M059J (cell line): ENCODE results near the gene LHFPL6. TPM values are rescaled to one million over a fixed set of nuclear protein-coding genes. Genes with fewer than 3 reads are reported as not detected.

Source experiments
- DNase-seq: peaks from one replicate; pipeline ENCODE4 v3.0.0-alpha.2; 2012; ENCODE audit warnings: low read depth
- total RNA-seq: library from RNA; depleted of rRNA; stranded (reverse); fragments of >200 nt; shearing (Covaris generic); gene quantifications from 2 replicates; pipeline ENCODE4 v1.2.3, GENCODE V29; 2014

The LHFPL6 gene
- total RNA-seq, 1 experiment from 2014 or later = 39.0 TPM

DNA sequence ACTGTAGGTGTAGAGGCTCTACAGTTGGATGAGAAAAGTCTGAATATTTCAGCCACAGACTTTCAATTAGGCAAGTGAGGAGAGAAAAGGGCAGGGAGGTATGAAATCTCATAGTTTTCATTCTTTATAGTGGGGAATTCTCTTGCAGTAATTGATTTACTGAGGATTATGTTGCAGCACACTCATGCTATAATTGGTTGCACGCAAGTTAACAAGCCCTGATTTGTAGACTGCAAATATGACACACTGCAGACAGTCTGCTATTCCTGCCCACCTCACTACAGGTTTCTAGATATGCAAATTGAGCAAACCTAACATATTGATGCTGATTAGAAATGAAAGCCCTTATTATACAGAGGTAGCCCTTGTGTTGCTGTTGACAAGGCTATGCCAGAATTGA lies 139.4 kb downstream of the LHFPL6 start:
- DNase-seq = no peak

DNA sequence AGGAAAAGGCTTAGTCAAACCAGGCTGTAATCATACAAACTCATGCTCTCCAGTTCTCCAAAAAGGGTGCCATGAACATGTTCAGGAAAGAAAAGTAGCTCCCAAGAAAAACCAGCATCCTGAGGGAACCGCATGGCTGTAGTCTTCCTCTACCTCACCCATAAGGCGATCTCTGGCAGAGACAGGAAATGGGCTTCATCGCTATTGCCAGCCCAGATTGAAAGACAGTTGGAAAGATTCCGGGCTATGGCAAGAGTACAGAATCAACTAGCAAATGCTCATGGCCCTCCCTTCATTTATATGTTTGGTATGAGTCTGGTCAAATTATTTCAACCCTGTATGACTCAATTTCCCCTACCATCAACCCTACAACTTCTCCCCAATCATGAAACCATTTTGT lies 140.1 kb downstream of the LHFPL6 start:
- no peak for DNase-seq

DNA sequence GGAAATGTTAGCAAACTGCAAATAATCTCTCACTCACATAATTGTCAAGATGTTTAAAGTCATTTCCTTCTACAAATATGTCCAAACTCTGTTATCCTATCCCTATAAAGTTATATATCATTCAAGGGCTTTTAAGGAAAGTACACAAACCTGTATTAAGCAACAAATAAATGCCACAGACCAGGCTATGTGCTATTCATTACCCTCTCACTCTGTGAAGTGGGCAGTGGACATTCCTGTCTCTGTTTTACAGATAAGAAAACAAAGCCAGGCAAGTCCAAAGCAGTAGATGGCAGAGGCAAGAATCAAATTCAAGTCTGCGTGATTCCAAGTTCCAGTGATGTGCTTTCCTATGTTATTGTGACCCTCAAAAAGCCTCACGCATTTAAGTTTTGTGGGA lies 140.6 kb downstream of the LHFPL6 start:
- DNase-seq = no peak

DNA sequence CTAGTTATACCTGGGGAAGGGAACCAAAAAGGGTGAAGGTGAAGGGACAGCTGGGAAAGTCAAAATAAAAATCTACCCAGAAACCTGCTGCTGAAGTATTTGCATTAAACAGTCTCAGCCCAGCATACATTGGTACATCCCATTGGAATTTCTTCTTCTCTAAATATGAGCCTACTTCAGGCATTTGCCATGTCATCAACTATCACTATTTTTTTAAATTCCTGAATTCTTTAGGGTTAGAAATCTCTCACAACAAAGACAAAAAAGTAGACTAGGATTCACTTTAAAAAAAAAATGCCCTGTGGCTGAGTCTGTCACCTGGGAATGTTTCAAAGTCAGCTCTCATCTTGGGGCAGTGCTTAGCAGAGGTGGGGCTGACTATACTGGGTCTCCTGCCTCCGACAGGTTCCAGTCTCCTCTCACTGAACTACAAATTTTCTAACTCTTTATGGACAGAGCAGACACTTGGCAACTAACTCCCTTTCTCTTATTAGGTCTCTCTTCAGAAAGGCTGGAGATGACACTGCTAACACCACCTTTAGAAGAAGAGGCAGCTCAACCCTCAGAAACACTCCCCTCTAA lies 141.2 kb downstream of the LHFPL6 start:
- DNase-seq = no peak

DNA sequence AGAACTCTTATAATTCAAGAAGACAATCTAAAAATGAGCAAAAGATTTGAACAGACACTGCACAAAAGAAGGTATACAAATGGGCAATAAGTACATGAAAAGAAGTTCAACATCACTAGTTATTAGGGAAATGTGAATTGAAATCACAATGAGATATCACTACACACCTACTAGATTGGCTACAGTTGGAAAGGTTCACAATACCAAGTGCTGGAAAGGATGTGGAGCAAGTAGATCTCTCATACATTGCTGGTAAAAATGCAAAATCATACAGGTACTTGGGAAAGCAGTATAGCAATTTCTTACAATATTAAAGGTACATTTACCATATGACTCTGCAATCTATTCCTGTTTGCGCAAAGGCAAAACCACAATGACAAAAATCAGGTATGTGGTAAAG lies 145.7 kb downstream of the LHFPL6 start:
- DNase-seq = no peak

DNA sequence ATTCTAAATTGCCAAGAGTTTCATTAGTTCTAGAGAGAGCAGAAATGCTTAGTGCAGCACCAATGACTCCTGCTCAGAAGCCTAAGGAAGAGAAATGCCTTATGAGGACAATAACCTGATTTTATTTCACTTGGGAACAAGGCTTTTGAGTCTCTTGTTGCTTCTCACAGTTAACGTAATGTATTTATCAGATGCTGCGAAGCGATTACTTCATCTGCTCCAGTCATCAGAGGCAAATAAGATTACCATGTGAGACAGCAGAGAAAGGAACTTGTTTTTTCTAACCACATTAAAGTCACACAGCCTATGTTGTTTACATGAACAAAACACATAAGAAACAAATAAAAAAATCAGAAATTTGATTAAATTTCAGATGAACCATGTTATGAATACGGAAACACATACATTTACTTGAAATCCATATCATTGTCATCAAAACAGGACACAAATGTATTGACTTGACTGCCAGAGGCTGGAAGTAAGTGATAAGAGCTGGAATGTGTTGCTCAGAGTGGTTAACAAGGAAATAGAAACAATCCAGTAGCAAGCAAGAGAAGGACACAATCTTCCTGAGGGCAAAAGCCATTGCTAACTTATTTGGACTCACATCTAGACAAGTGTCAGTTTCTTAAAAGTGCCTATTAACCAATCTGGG lies 147.3 kb downstream of the LHFPL6 start:
- DNase-seq = no peak

DNA sequence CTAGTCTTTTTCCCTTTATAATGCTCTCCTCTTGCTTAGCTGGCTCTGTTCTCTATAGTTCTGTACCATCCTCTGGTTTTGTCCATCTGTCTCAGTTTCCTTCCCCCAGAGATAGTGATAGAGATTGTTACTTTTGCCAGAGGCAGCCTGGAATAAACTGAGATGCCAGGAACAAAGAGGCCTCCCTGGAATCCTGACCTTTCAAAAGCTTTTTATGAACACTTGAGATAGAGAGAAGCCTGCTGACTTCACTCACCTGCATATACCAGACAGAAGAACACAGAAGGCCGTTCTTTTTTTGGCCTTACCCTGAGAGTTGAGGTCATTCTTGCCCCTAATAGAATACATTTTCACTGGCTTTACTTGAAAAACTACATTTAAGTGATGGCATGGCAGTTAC lies 150.2 kb downstream of the LHFPL6 start:
- DNase-seq = no peak

DNA sequence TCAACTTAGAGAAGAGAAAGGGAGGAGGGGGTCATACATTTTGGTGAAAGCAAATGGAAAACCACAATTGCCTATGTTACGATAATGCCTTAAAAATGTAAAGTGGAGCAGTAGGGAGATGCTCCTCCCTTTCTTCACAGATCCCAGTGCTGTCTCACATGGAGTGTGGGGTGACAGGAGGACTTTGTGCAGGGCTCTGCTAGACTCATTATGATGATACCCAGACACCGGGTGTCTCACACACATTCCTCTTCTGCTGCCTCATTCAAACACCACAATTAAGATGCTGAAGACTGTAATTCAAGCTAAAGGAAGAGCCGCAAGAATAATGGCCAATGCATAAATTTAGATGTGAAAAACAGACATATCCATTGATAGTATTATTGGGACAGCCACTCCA lies 150.6 kb downstream of the LHFPL6 start:
- no peak for DNase-seq

DNA sequence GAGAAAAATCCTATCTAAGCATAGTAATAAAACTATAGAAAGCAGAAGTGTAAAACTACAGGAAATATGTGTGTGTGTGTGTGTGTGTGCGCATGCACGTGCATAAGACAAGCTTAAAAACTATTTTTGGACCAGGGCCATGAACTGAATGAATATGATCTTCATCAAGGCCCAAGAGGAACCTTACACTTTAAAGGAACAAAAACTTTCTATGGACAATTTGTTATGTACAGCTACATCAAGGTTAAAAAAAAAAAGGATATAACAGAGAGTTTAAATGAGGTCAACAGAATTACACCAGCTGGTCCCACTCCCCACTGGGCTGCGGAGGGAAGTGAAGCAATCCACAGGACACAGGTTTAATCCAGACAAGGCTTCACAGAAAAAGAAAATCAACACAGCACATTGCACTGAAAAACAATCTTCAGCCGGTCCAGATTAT lies 151.1 kb downstream of the LHFPL6 start:
- no peak for DNase-seq

DNA sequence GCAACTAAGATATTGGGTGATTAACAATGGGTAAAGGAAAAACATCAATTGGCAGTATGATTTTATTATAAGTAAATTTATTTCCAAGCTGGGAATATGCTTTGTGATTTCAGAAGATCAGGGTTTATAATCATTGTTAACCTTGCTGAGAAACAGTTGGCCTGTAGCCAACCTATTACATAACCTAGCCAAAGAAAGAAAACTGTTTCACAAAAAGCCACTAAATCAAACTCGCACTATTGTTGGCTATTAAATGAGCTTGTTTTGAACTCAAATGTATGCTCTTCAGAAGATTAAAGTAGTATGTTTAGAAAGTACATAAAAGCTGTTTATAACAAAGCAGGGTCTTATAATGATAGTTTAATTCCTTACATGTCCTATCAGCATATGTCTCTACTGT lies 151.7 kb downstream of the LHFPL6 start:
- DNase-seq = peak; percentile 10

DNA sequence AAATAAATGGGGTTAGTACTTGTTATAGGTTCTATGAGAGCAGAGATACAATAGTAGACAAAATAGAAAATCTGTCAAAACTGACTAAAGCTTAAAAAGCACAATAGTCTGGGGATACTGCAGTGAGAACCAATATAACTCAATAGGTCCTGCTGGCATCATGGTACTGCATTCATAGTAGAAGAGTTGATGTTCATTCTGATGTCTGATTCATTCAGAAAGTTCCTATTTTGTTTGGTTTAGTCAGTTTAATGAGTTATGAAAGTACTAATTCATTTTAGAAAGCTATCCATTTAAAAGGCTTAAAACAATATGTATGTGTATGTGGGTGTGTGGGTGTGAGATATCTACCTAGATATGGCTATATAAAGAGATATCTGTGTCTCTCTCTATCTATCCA lies 152.8 kb downstream of the LHFPL6 start:
- no peak for DNase-seq

DNA sequence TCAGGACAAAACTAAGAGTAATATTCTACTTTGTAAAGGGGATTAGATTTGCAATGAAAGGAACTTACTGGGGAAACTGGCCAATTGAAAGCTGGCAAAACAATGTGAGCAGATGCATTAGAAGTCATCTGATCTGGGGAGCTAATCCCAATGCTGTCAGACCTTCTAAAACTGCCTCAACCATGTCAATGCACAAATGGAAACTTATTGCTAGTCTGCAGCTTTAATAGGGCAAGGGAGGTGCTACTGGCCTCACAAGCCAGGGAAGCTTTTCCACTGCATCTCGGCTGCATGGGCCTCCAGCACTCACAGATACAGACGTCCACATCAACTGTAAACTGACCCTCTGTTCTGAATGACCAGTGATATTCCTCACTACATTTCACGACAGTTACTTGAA lies 154.2 kb downstream of the LHFPL6 start:
- DNase-seq = no peak

DNA sequence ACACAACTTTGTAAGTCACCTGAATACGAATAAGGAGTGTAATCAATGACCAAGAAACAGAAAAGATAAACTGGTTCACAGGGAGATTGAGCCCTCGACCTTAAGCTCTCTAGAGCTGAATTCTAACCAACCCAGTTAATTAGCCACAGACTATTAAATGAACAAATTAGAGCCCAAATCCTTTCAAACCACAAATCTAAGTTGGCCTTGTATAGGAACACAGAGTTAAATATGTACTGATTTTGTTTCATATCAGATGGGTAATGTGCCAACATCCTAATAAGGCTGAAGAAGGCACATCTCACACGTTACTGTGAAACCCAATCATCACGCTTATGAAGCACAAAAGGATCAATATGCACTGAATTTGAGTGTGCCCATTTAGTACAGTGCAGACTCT lies 156.1 kb downstream of the LHFPL6 start:
- no peak for DNase-seq

DNA sequence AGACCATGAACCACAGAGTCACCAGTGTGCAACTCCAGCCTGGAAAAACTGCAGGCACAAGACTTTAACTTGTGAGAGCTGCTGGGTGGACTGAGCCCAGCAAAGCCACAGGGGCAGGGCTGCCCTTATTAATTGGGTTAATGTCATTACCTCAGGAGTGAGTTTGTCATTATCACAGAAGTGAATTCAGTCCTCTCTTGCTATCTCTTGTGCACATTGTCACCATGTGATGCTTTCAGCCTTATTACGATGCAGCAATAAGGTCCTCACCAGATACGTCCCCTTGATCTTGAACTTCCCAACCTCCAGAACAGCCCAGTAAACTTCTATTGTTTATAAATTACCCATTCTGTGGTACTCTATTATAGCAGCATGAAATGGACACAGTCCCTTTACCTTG lies 158.1 kb downstream of the LHFPL6 start:
- no peak for DNase-seq

DNA sequence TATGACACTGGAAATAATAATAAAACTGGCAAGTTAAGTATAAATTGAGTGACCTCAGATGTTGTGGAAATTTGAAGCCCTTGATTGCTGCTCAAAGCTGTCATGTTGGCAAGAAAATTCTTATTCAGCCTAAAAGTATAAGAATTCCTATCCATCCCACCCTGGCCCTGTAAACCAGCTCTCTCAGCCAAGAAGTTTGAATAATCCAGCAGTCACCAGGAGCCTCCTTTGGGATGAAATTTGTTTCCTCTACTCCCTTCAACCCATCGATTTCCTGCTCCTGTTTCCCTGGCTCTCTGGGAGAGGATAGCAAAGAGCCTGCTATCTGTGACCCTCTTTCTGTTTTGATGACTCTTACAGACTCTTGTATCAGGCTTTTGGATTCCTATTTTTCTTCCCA lies 169.3 kb downstream of the LHFPL6 start:
- no peak for DNase-seq

DNA sequence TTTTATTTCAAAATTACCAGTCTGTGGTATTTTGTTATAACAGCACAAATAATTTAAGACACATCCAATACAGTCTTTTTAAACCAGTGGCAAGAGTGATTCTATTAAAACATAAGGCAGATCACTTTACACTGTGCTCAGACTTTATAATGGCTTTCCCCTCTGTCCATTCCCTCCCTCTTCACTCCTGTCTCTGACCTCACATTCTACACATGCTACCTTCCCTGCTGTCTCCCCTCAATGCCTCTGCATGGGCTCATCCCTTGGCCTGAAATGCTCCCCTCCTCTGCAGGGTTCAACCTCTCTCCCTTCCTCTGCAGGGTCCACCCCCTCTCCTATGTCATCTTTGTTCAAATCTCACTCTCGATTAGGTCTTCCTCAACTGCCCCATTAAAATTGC lies 170.8 kb downstream of the LHFPL6 start:
- DNase-seq = no peak

DNA sequence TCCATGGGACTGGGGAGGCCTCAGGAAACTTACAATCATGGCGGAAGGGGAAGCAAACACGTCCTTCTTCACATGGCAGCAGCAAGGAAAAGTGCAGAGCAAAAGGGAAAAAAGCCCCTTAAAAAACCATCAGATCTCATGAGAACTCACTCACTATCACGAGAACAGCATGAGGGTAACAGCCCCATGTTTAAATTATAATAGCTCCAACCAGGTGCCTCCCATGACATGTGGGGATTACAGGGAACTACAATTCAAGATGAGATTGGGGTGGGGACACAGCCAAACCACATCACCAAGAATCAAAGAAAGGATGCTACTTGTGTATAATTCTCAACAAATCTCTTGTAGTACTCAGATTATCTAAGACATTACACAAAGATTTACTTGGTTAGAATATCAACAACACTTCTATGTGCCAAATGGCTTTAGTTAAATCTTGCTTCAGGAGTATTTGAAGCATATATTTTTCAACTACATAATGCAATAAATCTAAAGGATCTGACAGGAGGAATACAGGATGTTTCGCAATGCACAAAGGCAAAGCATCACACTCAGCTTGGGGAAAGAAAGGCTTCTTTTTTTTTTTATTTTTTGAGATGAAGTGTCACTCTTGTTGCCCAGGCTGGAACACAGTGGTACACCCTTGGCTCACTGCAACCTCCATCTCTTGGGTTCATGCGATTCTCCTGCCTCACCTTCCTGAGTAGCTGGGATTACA lies 180.0 kb downstream of the LHFPL6 start:
- DNase-seq = no peak

DNA sequence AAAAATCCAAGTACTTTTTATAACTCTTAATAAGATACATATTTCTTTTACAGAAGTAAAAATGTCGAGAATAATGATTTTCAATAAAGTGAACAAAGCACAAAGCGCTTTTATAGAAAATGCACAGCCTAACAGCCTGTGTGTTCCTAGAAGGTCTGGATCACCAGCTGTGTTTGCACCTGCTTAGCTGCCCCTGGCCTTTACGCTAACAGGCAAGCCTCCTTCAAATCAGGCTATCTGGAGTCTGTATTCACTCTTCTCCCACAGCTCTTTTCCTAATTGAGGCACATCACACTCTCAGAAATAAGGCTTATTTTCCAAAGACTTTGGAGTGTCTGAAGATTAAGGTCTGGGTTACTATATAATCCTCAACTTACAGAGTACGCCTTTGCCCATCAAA lies 183.1 kb downstream of the LHFPL6 start:
- no peak for DNase-seq

DNA sequence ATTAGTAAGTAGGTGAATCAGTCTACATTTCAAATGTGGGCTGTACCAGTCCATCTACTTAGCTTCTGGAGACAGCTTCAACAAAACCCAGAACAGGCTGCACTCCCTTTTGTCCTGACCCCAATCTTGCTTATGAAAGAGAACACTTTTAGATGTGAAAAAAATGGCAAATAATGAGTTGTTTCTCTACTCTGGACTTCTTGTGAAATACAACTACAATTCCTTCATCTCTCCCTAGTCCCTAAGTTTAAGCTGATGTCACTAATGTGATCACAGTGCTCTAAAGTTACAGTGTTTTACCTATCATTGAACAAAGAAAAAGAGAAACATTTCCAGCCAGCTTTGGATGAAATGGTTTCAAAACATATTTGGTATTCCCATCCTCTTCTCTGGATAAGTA lies 183.9 kb downstream of the LHFPL6 start:
- no peak for DNase-seq

DNA sequence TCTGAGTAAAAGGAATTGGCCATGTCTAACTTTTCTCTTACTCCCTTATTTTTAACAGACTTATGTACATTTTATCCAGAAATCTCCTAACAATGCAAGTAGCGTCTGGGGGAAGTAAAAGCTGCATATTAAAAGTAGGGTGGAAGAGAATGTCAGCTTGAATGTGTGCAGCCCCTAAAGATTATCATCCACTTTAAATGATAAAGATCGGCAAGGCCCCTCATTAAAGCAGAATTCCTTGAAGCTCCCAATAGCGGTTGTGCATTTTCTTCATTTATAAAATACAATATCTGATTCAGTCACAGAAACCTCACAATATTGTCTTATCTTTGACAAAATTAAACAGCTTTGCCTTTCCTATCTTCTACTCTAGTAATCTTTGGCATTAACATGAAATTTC lies 184.6 kb downstream of the LHFPL6 start:
- DNase-seq = no peak

DNA sequence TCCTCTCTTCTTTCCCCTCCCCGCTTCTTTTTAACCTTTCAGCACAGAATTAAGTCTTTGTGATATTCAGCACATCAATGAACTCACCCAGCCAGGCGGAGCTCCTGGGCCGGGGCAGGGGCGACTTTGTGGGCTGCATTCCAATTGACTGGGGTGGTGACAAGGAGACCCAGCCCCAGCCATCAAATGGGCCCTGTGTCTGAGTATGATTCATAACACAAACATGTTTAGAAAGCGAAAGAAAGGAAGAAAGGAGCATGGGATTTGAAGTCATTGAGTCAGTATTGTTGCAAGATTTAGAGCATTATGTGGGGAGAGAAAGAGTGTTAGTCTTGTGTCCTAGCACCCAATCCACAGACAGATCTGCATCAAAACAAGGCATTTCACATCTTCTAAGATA lies 185.3 kb downstream of the LHFPL6 start:
- DNase-seq = peak; percentile 74

DNA sequence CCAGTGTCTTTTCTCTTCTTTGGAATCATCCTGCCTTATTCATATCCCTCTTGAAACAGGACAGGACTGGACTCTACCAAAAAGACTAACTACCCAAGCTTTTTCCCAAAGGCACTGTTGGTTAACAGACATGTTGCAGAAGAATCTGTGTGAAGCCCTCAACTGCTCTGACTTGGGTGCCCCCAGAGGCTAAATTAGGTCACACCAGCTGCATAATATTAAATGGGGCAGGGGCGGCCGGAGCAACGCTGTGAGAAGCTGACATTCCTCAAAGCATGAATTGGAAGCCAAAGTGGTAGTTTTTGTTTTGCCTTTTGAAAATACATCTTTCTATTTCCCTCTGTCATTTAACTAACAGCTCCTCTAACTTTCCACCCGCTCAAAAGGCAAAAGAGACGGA lies 185.9 kb downstream of the LHFPL6 start:
- DNase-seq = peak; percentile 19

DNA sequence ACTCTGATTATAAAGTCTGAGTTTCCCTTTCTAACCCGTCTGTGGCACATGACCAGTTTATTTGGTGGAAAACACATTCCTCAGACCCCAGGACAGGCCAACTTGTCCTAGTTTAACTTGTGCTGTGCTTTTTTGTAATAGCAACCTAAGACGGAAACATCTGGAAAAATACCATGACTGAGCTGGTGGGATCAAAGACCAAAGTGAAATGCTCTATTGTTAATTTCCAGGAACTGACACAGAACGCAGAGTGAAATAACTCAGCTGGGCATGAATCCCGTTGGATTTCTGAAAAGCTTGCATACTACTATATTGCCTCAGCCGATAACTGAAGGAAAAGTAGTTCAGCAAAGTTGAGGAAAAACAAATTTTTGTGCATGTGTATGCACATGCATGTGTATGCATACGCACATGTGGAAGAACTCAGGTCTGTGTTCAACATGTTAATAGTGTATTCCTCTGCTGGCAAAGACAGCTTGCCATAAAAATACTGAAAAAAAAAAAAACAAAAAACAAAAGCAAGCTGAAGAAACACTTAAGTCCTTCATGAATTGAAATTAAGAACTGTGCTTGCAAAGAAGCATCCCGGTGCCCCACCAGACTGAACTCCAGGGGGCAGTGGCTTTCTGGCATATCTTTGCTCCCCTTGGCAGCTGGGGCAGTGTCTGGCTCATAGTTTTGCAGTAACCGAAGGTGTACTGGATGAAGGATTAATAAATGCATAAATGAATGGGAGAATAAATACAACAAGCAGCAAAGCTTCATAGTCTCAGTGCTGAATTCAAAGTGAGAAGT lies 187.8 kb downstream of the LHFPL6 start:
- DNase-seq = peak; percentile 48
